Liver (tissue), 9 donors: Measurements from ENCODE around the gene NUDT4. TPM values are rescaled to one million over a fixed set of nuclear protein-coding genes. Genes with fewer than 3 reads are reported as not detected.

Experiments used
- DNase-seq: peaks from one replicate; pipeline ENCODE4 v3.0.0-alpha.2; 2017; ENCODE audit warnings: low spot score
- H3K27ac ChIP-seq, 2 donors: one replicate each; pipeline ENCODE4 v1.7.0; 2013; ENCODE audit warnings: inconsistent platforms in 2 of 2, low read length in 2 of 2, control low read depth in 1 of 2, low read depth in 1 of 2, mild to moderate bottlenecking in 1 of 2
- H3K27me3 ChIP-seq, 4 donors: one replicate each; pipeline versions ENCODE4 v1.6.1 to v1.7.0; 2013; ENCODE audit warnings: low read length in 3 of 4, inconsistent platforms in 1 of 4, mild to moderate bottlenecking in 1 of 4, moderate library complexity in 1 of 4; ENCODE audit not compliant: control insufficient read depth in 4 of 4, insufficient read depth in 4 of 4
- H3K36me3 ChIP-seq, 4 donors: one replicate each; pipeline versions ENCODE4 v1.6.1 to v1.7.0; 2013; ENCODE audit warnings: low read length in 3 of 4, mild to moderate bottlenecking in 3 of 4, low read depth in 1 of 4, moderate library complexity in 1 of 4; ENCODE audit not compliant: control insufficient read depth in 4 of 4, insufficient read depth in 3 of 4
- H3K4me1 ChIP-seq, 4 donors: one replicate each; pipeline versions ENCODE4 v1.6.1 to v1.7.0; 2013; ENCODE audit warnings: low read length in 3 of 4, mild to moderate bottlenecking in 3 of 4, moderate library complexity in 1 of 4; ENCODE audit not compliant: control insufficient read depth in 4 of 4, insufficient read depth in 4 of 4
- H3K4me3 ChIP-seq, 3 donors: one replicate each; pipeline versions ENCODE4 v1.6.1 to v1.7.0; 2013; ENCODE audit warnings: low read length in 3 of 3, control low read depth in 1 of 3, low read depth in 1 of 3, mild to moderate bottlenecking in 1 of 3
- H3K9ac ChIP-seq, 2 donors: one replicate each; pipeline ENCODE4 v1.7.0; 2013; ENCODE audit warnings: low read length in 2 of 2, mild to moderate bottlenecking in 2 of 2, moderate library complexity in 2 of 2, control low read depth in 1 of 2, low read depth in 1 of 2
- H3K9me3 ChIP-seq, 4 donors: one replicate each; pipeline versions ENCODE4 v1.6.1 to v1.7.0; 2013; ENCODE audit warnings: low read length in 3 of 4; ENCODE audit not compliant: control insufficient read depth in 4 of 4
- EGR1 ChIP-seq, 2 donors: IDR thresholded peaks; 2 replicates each; pipeline ENCODE4 v1.6.1; 2016 to 2018; ENCODE audit warnings: antibody characterized with exemption in 2 of 2, low read depth in 2 of 2
- FOXA1 ChIP-seq: IDR thresholded peaks from 2 replicates; pipeline ENCODE4 v1.6.1; 2016; ENCODE audit warnings: antibody characterized with exemption
- FOXA2 ChIP-seq: IDR thresholded peaks from 2 replicates; pipeline ENCODE4 v1.6.1; 2016; ENCODE audit warnings: antibody characterized with exemption
- GABPA ChIP-seq, 2 donors: IDR thresholded peaks in 1 of 2; conservative IDR thresholded peaks in 1 of 2; 2 replicates each; pipeline ENCODE4 v1.6.1; 2016; ENCODE audit warnings: antibody characterized with exemption in 2 of 2, mild to moderate bottlenecking in 1 of 2, moderate library complexity in 1 of 2
- HNF4A ChIP-seq, 2 donors: conservative IDR thresholded peaks; 2 replicates each; pipeline ENCODE4 v1.6.1; 2016; ENCODE audit warnings: antibody characterized with exemption in 2 of 2, mild to moderate bottlenecking in 2 of 2
- HNF4G ChIP-seq: IDR thresholded peaks from 2 replicates; pipeline ENCODE4 v1.6.1; 2016; ENCODE audit warnings: antibody characterized with exemption
- JUND ChIP-seq, 2 donors: IDR thresholded peaks; 2 replicates each; pipeline ENCODE4 v1.6.1; 2016; ENCODE audit warnings: antibody characterized with exemption in 2 of 2
- NR2F2 ChIP-seq: IDR thresholded peaks from 2 replicates; pipeline ENCODE4 v1.6.1; 2016; ENCODE audit warnings: antibody characterized with exemption
- RAD21 ChIP-seq, 2 donors: IDR thresholded peaks; 2 replicates each; pipeline ENCODE4 v1.6.1; 2016; ENCODE audit warnings: antibody characterized with exemption in 2 of 2, mild to moderate bottlenecking in 2 of 2
- RXRA ChIP-seq, 2 donors: IDR thresholded peaks; 2 replicates each; pipeline ENCODE4 v1.6.1; 2017 to 2018; ENCODE audit warnings: antibody characterized with exemption in 2 of 2, mild to moderate bottlenecking in 1 of 2
- SP1 ChIP-seq: IDR thresholded peaks from 2 replicates; pipeline ENCODE4 v1.6.1; 2018; ENCODE audit warnings: antibody characterized with exemption, mild to moderate bottlenecking
- TAF1 ChIP-seq: conservative IDR thresholded peaks from 2 replicates; pipeline ENCODE4 v1.6.1; 2016; ENCODE audit warnings: antibody characterized with exemption, mild to moderate bottlenecking
- YY1 ChIP-seq: IDR thresholded peaks from 2 replicates; pipeline ENCODE4 v1.6.1; 2016; ENCODE audit warnings: antibody characterized with exemption, mild to moderate bottlenecking
- WGBS: extraction: QIAGEN DNeasy Blood & Tissue Kit; methylation state at CpG from one replicate; pipeline ENCODE4 v1.1.7; 2013; 5-methylcytosine and 5-hydroxymethylcytosine counted together
- polyA plus RNA-seq, 2 donors: library from polyadenylated mRNA; stranded (reverse) in 1 of 2; unstranded in 1 of 2; fragments of 200-250 nt in 1 of 2; fragments of >200 nt in 1 of 2; fragmentation: Nextera tagmentation in 1 of 2; extraction: Ambion mirVana in 1 of 2; gene quantifications; one replicate each; pipeline versions ENCODE4 v1.2.1 to v1.2.3, GENCODE V29; 2013 to 2015
- total RNA-seq, 2 donors: library from RNA; depleted of rRNA; stranded (reverse); fragments of >200 nt; gene quantifications; one replicate each; pipeline ENCODE4 v1.2.3, GENCODE V29; 2014
- TF ChIP-seq, protein P1 (sequence below): IDR thresholded peaks from 2 replicates; pipeline ENCODE4 v1.6.1; 2016; ENCODE audit warnings: antibody characterized with exemption, mild to moderate bottlenecking
- TF ChIP-seq, protein P2 (sequence below): fragments of 150-350 bp; IDR thresholded peaks from 2 replicates; pipeline ENCODE4 v1.5.1; 2017; ENCODE audit warnings: improper control_type of control experiment, low read depth, low read length; ENCODE audit not compliant: missing input control
- TF ChIP-seq, protein P3 (sequence below): IDR thresholded peaks from 2 replicates; pipeline ENCODE4 v1.6.1; 2016; ENCODE audit warnings: antibody characterized with exemption
- TF ChIP-seq, protein P4 (sequence below): IDR thresholded peaks from 2 replicates; pipeline ENCODE4 v1.6.1; 2016; ENCODE audit warnings: antibody characterized with exemption
- TF ChIP-seq, protein P5 (sequence below): IDR thresholded peaks from 2 replicates; pipeline ENCODE4 v1.6.1; 2016; ENCODE audit warnings: antibody characterized with exemption
- donor health status: healthy.
- donor health status: healthy.
- donor health status: healthy.
- donor health status: healthy.
- donor health status: healthy.

NUDT4 gene
- total and polyA plus RNA-seq, 4 donors = 8.9 to 141 (median 11.9) TPM

DNA sequence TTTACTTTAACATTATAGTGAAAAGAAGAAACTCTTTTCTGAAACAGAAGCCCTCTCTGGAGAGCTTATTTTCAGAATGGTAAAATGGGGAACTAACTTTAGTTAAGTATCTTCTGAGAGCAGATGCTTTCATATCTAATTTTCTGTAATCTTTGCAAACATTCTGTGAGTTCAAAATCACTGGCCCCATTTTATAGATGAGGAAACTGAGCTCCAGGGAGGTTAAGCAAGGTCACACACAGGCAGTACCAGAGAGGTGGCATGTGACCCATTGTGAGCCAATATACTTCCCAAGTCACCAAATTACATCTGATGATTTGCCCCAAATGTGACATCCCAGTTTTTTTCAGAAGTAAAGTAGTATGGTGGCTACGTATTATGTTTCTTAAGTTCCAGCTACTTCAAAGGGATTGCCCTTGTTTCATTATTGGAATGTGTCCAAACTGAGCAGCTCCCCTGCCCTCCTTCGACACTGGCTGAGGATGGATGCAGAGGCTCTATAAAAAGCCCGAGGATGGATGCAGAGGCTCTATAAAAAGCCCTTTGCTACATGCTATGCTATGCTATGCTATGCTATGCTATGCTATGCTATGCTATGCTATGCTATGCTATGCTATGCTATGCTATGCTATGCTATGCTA lies 36.2 kb upstream of the NUDT4 start:
- H3K4me1 ChIP-seq = no peaks in the 10 kb centered on the region
- no peak overlapping the region for H3K9ac ChIP-seq
- TF ChIP-seq, protein P1, sequence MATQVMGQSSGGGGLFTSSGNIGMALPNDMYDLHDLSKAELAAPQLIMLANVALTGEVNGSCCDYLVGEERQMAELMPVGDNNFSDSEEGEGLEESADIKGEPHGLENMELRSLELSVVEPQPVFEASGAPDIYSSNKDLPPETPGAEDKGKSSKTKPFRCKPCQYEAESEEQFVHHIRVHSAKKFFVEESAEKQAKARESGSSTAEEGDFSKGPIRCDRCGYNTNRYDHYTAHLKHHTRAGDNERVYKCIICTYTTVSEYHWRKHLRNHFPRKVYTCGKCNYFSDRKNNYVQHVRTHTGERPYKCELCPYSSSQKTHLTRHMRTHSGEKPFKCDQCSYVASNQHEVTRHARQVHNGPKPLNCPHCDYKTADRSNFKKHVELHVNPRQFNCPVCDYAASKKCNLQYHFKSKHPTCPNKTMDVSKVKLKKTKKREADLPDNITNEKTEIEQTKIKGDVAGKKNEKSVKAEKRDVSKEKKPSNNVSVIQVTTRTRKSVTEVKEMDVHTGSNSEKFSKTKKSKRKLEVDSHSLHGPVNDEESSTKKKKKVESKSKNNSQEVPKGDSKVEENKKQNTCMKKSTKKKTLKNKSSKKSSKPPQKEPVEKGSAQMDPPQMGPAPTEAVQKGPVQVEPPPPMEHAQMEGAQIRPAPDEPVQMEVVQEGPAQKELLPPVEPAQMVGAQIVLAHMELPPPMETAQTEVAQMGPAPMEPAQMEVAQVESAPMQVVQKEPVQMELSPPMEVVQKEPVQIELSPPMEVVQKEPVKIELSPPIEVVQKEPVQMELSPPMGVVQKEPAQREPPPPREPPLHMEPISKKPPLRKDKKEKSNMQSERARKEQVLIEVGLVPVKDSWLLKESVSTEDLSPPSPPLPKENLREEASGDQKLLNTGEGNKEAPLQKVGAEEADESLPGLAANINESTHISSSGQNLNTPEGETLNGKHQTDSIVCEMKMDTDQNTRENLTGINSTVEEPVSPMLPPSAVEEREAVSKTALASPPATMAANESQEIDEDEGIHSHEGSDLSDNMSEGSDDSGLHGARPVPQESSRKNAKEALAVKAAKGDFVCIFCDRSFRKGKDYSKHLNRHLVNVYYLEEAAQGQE = no peak
- TF ChIP-seq HNF4A (conservative IDR thresholded peaks at IDR 0.05) = no peak
- no peak for TF ChIP-seq JUND (IDR thresholded peaks at IDR 0.05)
- no peak for TF ChIP-seq YY1
- no peak for TF ChIP-seq EGR1 (IDR thresholded peaks at IDR 0.05; ENCODE audit: low read depth in 2 of 2)
- TF ChIP-seq FOXA2 = no peak
- no peak for TF ChIP-seq NR2F2
- TF ChIP-seq, protein P2, sequence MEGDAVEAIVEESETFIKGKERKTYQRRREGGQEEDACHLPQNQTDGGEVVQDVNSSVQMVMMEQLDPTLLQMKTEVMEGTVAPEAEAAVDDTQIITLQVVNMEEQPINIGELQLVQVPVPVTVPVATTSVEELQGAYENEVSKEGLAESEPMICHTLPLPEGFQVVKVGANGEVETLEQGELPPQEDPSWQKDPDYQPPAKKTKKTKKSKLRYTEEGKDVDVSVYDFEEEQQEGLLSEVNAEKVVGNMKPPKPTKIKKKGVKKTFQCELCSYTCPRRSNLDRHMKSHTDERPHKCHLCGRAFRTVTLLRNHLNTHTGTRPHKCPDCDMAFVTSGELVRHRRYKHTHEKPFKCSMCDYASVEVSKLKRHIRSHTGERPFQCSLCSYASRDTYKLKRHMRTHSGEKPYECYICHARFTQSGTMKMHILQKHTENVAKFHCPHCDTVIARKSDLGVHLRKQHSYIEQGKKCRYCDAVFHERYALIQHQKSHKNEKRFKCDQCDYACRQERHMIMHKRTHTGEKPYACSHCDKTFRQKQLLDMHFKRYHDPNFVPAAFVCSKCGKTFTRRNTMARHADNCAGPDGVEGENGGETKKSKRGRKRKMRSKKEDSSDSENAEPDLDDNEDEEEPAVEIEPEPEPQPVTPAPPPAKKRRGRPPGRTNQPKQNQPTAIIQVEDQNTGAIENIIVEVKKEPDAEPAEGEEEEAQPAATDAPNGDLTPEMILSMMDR = no peak
- TF ChIP-seq, protein P3, sequence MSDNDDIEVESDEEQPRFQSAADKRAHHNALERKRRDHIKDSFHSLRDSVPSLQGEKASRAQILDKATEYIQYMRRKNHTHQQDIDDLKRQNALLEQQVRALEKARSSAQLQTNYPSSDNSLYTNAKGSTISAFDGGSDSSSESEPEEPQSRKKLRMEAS = no peak
- no peak for TF ChIP-seq SP1
- no peak for TF ChIP-seq FOXA1
- no peak for TF ChIP-seq HNF4G
- TF ChIP-seq RAD21 (IDR thresholded peaks at IDR 0.05) = no peak
- TF ChIP-seq, protein P4, sequence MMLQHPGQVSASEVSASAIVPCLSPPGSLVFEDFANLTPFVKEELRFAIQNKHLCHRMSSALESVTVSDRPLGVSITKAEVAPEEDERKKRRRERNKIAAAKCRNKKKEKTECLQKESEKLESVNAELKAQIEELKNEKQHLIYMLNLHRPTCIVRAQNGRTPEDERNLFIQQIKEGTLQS = no peak
- no peak for TF ChIP-seq GABPA (IDR thresholded peaks at IDR 0.05 in 1 of 2, conservative IDR thresholded peaks at IDR 0.05 in 1 of 2)
- no peak for TF ChIP-seq TAF1
- no peak for TF ChIP-seq RXRA (IDR thresholded peaks at IDR 0.05)
- TF ChIP-seq, protein P5, sequence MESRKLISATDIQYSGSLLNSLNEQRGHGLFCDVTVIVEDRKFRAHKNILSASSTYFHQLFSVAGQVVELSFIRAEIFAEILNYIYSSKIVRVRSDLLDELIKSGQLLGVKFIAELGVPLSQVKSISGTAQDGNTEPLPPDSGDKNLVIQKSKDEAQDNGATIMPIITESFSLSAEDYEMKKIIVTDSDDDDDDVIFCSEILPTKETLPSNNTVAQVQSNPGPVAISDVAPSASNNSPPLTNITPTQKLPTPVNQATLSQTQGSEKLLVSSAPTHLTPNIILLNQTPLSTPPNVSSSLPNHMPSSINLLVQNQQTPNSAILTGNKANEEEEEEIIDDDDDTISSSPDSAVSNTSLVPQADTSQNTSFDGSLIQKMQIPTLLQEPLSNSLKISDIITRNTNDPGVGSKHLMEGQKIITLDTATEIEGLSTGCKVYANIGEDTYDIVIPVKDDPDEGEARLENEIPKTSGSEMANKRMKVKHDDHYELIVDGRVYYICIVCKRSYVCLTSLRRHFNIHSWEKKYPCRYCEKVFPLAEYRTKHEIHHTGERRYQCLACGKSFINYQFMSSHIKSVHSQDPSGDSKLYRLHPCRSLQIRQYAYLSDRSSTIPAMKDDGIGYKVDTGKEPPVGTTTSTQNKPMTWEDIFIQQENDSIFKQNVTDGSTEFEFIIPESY = no peak
- WGBS = 87% methylated on average over 3 of the region's 3 CpGs
- DNase-seq = no peak
- no peak overlapping the region for H3K4me3 ChIP-seq
- H3K27me3 ChIP-seq = no peaks in the 10 kb centered on the region
- H3K27ac ChIP-seq = no peak overlapping the region
- H3K36me3 ChIP-seq = no peaks in the 10 kb centered on the region
- H3K9me3 ChIP-seq = no peaks in the 10 kb centered on the region
